ENCODE results near the gene CCL14. TPM values are rescaled to one million over a fixed set of nuclear protein-coding genes. Genes with fewer than 3 reads are reported as not detected.

CCL14 gene
- not detected in 2 replicates for polyA plus RNA-seq (2012; rRNA removed)
- not detected in 2 replicates for polyA plus RNA-seq (2012; cell fraction: cytosol; rRNA removed)
- not detected in 2 replicates for polyA plus RNA-seq (2012; cell fraction: nucleus; rRNA removed)

DNA sequence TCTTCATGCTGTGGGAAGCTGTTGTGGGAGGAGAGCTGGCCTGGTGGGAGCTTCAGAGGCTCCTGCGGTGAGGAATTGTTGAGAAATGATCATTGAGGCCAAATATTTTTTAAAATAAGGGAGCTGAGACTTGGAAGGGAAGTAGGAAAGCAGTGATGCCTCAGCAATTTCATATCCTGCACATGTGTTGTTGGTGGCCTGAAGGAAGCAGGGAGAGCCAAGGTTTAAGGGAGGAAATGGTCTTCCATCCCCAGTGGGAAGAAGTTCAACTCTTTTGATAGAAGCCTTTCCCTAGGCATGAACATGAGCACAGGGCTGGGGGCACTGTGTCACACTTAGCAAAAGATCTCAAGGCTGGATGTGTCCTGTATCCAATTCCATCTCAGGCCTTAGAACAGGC, at the start of gene CCL14:
CCL14 (minus strand) TSS at position 87 of the 400 bp plus-strand sequence; CDS start at position 7, 80 bp downstream.
- H3K36me3 ChIP-seq (replicated peaks in 1 of 2; ENCODE audit: control insufficient read depth in 1 of 2, insufficient read depth in 2 of 2, low read length in 1 of 2): no peaks in the 10 kb centered on the region
- H3K79me2 ChIP-seq (ENCODE audit: insufficient read depth): no peaks in the 10 kb centered on the region
- no peaks in the 10 kb centered on the region for H3F3A ChIP-seq (replicated peaks; ENCODE audit: insufficient read depth)
- no peak within 1 kb of the TSS for H3K27ac ChIP-seq (ENCODE audit: low read depth in 2 of 2, low read length in 1 of 2)
- H3K4me2 ChIP-seq: no peak within 1 kb of the TSS
- no peak within 1 kb of the TSS for H3K9ac ChIP-seq
- no peaks in the 10 kb centered on the region for H3K4me1 ChIP-seq (ENCODE audit: control insufficient read depth in 1 of 2, insufficient read depth in 2 of 2, low read depth in 1 of 2, low read length in 1 of 2)
- CTCF ChIA-PET: interaction anchor here (0.8 to 2.2 kb wide), 2 partner anchors 17 to 86 kb away, joined by 4 read pairs; no protein-coding TSS in a partner anchor
- 0% methylated on average over 1 of the region's 1 CpG for WGBS (ENCODE audit: low lambda C conversion rate)
- H4K20me1 ChIP-seq (ENCODE audit: insufficient read depth): no peaks in the 10 kb centered on the region
- H3K9me2 ChIP-seq: no peaks in the 10 kb centered on the region
- DNase-seq: no peak
- peaks cover 36% of the 10 kb centered on the region; the same call in 1 of the 2 replicates for H3K27me3 ChIP-seq (ENCODE audit: insufficient read depth)
- no peaks in the 10 kb centered on the region for H3K9me3 ChIP-seq
- H2AFZ ChIP-seq (ENCODE audit: low read depth): no peak within 1 kb of the TSS
- H3K4me3 ChIP-seq (ENCODE audit: low read depth in 2 of 2, low read length in 1 of 2): no peak within 1 kb of the TSS
- POLR2A ChIA-PET: no interaction called here
- TF ChIP-seq TEAD4 (IDR thresholded peaks at IDR 0.05; ENCODE audit: borderline replicate concordance, insufficient read depth) (no peak), MEF2A (IDR thresholded peaks at IDR 0.05; ENCODE audit: borderline replicate concordance, low read depth) (no peak), RXRA (IDR thresholded peaks at IDR 0.05; ENCODE audit: borderline replicate concordance, low read depth) (no peak), TAF1 (IDR thresholded peaks at IDR 0.05; ENCODE audit: borderline replicate concordance, low read depth, low read length) (no peak), REST (IDR thresholded peaks at IDR 0.05; ENCODE audit: low read depth, low read length) (no peak), MAX (IDR thresholded peaks at IDR 0.05; ENCODE audit: low read depth) (no peak), EP300 (IDR thresholded peaks at IDR 0.05; ENCODE audit: borderline replicate concordance in 1 of 2, low read depth in 1 of 2, low read length in 1 of 2) (no peak), IRF3 (IDR thresholded peaks at IDR 0.05; ENCODE audit: low read depth, low read length) (no peak), RAD21 (IDR thresholded peaks at IDR 0.05; ENCODE audit: low read length) (no peak), USF2 (IDR thresholded peaks at IDR 0.05; ENCODE audit: borderline replicate concordance, low read depth, low read length) (no peak), FOXJ3 (CRISPR knock-in tag; IDR thresholded peaks at IDR 0.05) (no peak), NRF1 (IDR thresholded peaks at IDR 0.05; ENCODE audit: low read depth, low read length) (no peak), CHD2 (IDR thresholded peaks at IDR 0.05; ENCODE audit: low read length, partially characterized antibody) (no peak), RCOR1 (IDR thresholded peaks at IDR 0.05; ENCODE audit: low read length) (no peak), RFX5 (IDR thresholded peaks at IDR 0.05; ENCODE audit: low read length) (no peak), ZBTB33 (IDR thresholded peaks at IDR 0.05; ENCODE audit: borderline replicate concordance, low read depth) (no peak), POLR2AphosphoS5 (IDR thresholded peaks at IDR 0.05; ENCODE audit: low read depth, low read length) (no peak), MXI1 (IDR thresholded peaks at IDR 0.05; ENCODE audit: low read depth, low read length) (no peak)
- TF ChIP-seq, protein P1, sequence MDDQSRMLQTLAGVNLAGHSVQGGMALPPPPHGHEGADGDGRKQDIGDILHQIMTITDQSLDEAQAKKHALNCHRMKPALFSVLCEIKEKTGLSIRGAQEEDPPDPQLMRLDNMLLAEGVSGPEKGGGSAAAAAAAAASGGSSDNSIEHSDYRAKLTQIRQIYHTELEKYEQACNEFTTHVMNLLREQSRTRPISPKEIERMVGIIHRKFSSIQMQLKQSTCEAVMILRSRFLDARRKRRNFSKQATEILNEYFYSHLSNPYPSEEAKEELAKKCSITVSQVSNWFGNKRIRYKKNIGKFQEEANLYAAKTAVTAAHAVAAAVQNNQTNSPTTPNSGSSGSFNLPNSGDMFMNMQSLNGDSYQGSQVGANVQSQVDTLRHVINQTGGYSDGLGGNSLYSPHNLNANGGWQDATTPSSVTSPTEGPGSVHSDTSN (IDR thresholded peaks at IDR 0.05): no peak
- TF ChIP-seq, protein P2, sequence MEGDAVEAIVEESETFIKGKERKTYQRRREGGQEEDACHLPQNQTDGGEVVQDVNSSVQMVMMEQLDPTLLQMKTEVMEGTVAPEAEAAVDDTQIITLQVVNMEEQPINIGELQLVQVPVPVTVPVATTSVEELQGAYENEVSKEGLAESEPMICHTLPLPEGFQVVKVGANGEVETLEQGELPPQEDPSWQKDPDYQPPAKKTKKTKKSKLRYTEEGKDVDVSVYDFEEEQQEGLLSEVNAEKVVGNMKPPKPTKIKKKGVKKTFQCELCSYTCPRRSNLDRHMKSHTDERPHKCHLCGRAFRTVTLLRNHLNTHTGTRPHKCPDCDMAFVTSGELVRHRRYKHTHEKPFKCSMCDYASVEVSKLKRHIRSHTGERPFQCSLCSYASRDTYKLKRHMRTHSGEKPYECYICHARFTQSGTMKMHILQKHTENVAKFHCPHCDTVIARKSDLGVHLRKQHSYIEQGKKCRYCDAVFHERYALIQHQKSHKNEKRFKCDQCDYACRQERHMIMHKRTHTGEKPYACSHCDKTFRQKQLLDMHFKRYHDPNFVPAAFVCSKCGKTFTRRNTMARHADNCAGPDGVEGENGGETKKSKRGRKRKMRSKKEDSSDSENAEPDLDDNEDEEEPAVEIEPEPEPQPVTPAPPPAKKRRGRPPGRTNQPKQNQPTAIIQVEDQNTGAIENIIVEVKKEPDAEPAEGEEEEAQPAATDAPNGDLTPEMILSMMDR (IDR thresholded peaks at IDR 0.05): no peak

Data from SK-N-SH (cell line).